WTC11 (cell line): ENCODE measurements around the gene TAX1BP3. TPM values are rescaled to one million over a fixed set of nuclear protein-coding genes. Genes with fewer than 3 reads are reported as not detected.

ENCODE experiments used
- ATAC-seq: fragments of 200-7000 bp; cut with Tn5 transposase; 2 replicates; pipeline ENCODE4 v1.10.0; 2021; ENCODE audit warnings: mild to moderate bottlenecking, moderate library complexity
- CTCF ChIA-PET: fragments of 300-600 bp; sonication (Branson Sonifier 250); formaldehyde crosslinking; loops from one replicate; lab custom pipeline; 2021; ENCODE audit warnings: antibody characterized with exemption; lab: Charles Lee
- POLR2A ChIA-PET: fragments of 350-600 bp; sonication (Branson Sonifier 250); formaldehyde crosslinking; loops from one replicate; lab custom pipeline; 2021; ENCODE audit warnings: antibody characterized with exemption; lab: Charles Lee
- DNase-seq: peaks from one replicate; pipeline ENCODE4 v3.0.0; 2021; ENCODE audit warnings: low spot score
- H3K27ac Mint-ChIP-seq: 2 replicates; pipeline ENCODE4 v1.8.0; 2021; ENCODE audit warnings: mixed read lengths
- H3K27me3 Mint-ChIP-seq: 2 replicates; pipeline ENCODE4 v1.8.0; 2021; ENCODE audit warnings: low read depth, mild to moderate bottlenecking, moderate library complexity, mixed read lengths
- H3K36me3 Mint-ChIP-seq: 2 replicates; pipeline ENCODE4 v1.8.0; 2021; ENCODE audit warnings: mixed read lengths
- H3K4me1 Mint-ChIP-seq: 2 replicates; pipeline ENCODE4 v1.8.0; 2022; ENCODE audit warnings: mixed read lengths
- H3K4me3 Mint-ChIP-seq: 2 replicates; pipeline ENCODE4 v1.8.0; 2021; ENCODE audit warnings: mild to moderate bottlenecking, moderate library complexity, mixed read lengths
- H3K9me3 Mint-ChIP-seq: 2 replicates; pipeline ENCODE4 v1.8.0; 2021; ENCODE audit warnings: mixed read lengths
- AFF4 ChIP-seq: sonication (generic); formaldehyde crosslinking; IDR thresholded peaks from 2 replicates; pipeline ENCODE4 v1.8.1; 2023; ENCODE audit warnings: mild to moderate bottlenecking, missing genetic modification reagents, borderline replicate concordance
- CBFB ChIP-seq: sonication (generic); formaldehyde crosslinking; IDR thresholded peaks from 2 replicates; pipeline ENCODE4 v1.8.1; 2022; ENCODE audit warnings: mild to moderate bottlenecking, low read depth, missing genetic modification reagents
- CREB1 ChIP-seq: sonication (generic); formaldehyde crosslinking; IDR thresholded peaks from 2 replicates; pipeline ENCODE4 v1.8.0; 2023; ENCODE audit warnings: mild to moderate bottlenecking, missing genetic modification reagents
- ESRRA ChIP-seq: sonication (generic); formaldehyde crosslinking; IDR thresholded peaks from 2 replicates; pipeline ENCODE4 v1.8.1; 2022; ENCODE audit warnings: mild to moderate bottlenecking, missing genetic modification reagents, borderline replicate concordance
- ETV6 ChIP-seq: sonication (generic); formaldehyde crosslinking; IDR thresholded peaks from 2 replicates; pipeline ENCODE4 v1.8.1; 2022; ENCODE audit warnings: mild to moderate bottlenecking, missing genetic modification reagents
- GRHL2 ChIP-seq: fragments of 250-450 bp; sonication (Bioruptor Pico); IDR thresholded peaks from 2 replicates; pipeline ENCODE4 v1.8.0; 2022; ENCODE audit warnings: mild to moderate bottlenecking, moderate library complexity; ENCODE audit not compliant: insufficient replicate concordance, severe bottlenecking
- GTF2I ChIP-seq: fragments of 250-450 bp; sonication (Bioruptor Pico); conservative IDR thresholded peaks from 2 replicates; pipeline ENCODE4 v1.4.0; 2021; ENCODE audit warnings: mild to moderate bottlenecking
- HMGA2 ChIP-seq: fragments of 250-450 bp; sonication (Bioruptor Pico); IDR thresholded peaks from 2 replicates; pipeline ENCODE4 v1.4.0; 2021; ENCODE audit warnings: mild to moderate bottlenecking, moderate library complexity
- JUN ChIP-seq: sonication (generic); formaldehyde crosslinking; IDR thresholded peaks from 2 replicates; pipeline ENCODE4 v1.8.0; 2023; ENCODE audit warnings: mild to moderate bottlenecking, missing genetic modification reagents
- NFE2L1 ChIP-seq: sonication (generic); formaldehyde crosslinking; IDR thresholded peaks from 2 replicates; pipeline ENCODE4 v1.8.1; 2023; ENCODE audit warnings: missing genetic modification reagents
- NR3C1 ChIP-seq: sonication (generic); formaldehyde crosslinking; conservative IDR thresholded peaks from 2 replicates; pipeline ENCODE4 v1.8.1; 2023; ENCODE audit warnings: low read depth, mild to moderate bottlenecking, missing genetic modification reagents
- OVOL2 ChIP-seq: fragments of 250-450 bp; sonication (Bioruptor Pico); IDR thresholded peaks from 2 replicates; pipeline ENCODE4 v1.9.0; 2021; ENCODE audit warnings: mild to moderate bottlenecking, borderline replicate concordance
- SOX15 ChIP-seq: fragments of 250-450 bp; sonication (Bioruptor Pico); IDR thresholded peaks from 2 replicates; pipeline ENCODE4 v1.9.0; 2021; ENCODE audit warnings: mild to moderate bottlenecking
- TCF7 ChIP-seq: sonication (generic); formaldehyde crosslinking; IDR thresholded peaks from 2 replicates; pipeline ENCODE4 v1.8.0; 2022; ENCODE audit warnings: mild to moderate bottlenecking, low read depth, missing genetic modification reagents, moderate library complexity
- TEAD4 ChIP-seq: sonication (generic); formaldehyde crosslinking; IDR thresholded peaks from 2 replicates; pipeline ENCODE4 v1.8.0; 2022; ENCODE audit warnings: mild to moderate bottlenecking, missing genetic modification reagents
- TP53 ChIP-seq: sonication (generic); formaldehyde crosslinking; IDR thresholded peaks from 2 replicates; pipeline ENCODE4 v1.8.1; 2023; ENCODE audit warnings: mild to moderate bottlenecking, missing genetic modification reagents
- ZNF138 ChIP-seq: sonication (generic); formaldehyde crosslinking; conservative IDR thresholded peaks from 2 replicates; pipeline ENCODE4 v1.8.1; 2022; ENCODE audit warnings: mild to moderate bottlenecking, moderate library complexity, missing genetic modification reagents
- ZNF232 ChIP-seq: sonication (generic); formaldehyde crosslinking; IDR thresholded peaks from 2 replicates; pipeline ENCODE4 v1.8.0; 2022; ENCODE audit warnings: mild to moderate bottlenecking, missing genetic modification reagents
- ZNF396 ChIP-seq: fragments of 250-450 bp; sonication (Bioruptor Pico); IDR thresholded peaks from 2 replicates; pipeline ENCODE4 v1.8.0; 2021; ENCODE audit warnings: mild to moderate bottlenecking, moderate library complexity, borderline replicate concordance
- ZNF671 ChIP-seq: fragments of 250-450 bp; sonication (Bioruptor Pico); IDR thresholded peaks from 2 replicates; pipeline ENCODE4 v1.8.0; 2021; ENCODE audit warnings: mild to moderate bottlenecking
- total RNA-seq: library from RNA; stranded (reverse); gene quantifications from 3 replicates; pipeline ENCODE4 v1.2.3, GENCODE V29; 2021
- TF ChIP-seq, protein P1 (sequence below): sonication (generic); formaldehyde crosslinking; IDR thresholded peaks from 2 replicates; pipeline ENCODE4 v1.8.0; 2022; ENCODE audit warnings: mild to moderate bottlenecking, missing genetic modification reagents
- TF ChIP-seq, protein P2 (sequence below): fragments of 200-600 bp; IDR thresholded peaks from 2 replicates; pipeline ENCODE4 v1.8.0; 2022; ENCODE audit warnings: antibody characterized with exemption
- TF ChIP-seq, protein P3 (sequence below): sonication (generic); formaldehyde crosslinking; IDR thresholded peaks from 2 replicates; pipeline ENCODE4 v1.8.1; 2023; ENCODE audit warnings: mild to moderate bottlenecking, moderate library complexity, missing genetic modification reagents
- TF ChIP-seq, protein P4 (sequence below): sonication (generic); formaldehyde crosslinking; IDR thresholded peaks from 2 replicates; pipeline ENCODE4 v1.8.0; 2022; ENCODE audit warnings: mild to moderate bottlenecking, missing genetic modification reagents
- TF ChIP-seq, protein P5 (sequence below): sonication (generic); formaldehyde crosslinking; conservative IDR thresholded peaks from 2 replicates; pipeline ENCODE4 v1.8.1; 2023; ENCODE audit warnings: mild to moderate bottlenecking, low read depth, missing genetic modification reagents, moderate library complexity

The TAX1BP3 gene
- total RNA-seq, 1 experiment from 2014 or later: 76.2 TPM

DNA sequence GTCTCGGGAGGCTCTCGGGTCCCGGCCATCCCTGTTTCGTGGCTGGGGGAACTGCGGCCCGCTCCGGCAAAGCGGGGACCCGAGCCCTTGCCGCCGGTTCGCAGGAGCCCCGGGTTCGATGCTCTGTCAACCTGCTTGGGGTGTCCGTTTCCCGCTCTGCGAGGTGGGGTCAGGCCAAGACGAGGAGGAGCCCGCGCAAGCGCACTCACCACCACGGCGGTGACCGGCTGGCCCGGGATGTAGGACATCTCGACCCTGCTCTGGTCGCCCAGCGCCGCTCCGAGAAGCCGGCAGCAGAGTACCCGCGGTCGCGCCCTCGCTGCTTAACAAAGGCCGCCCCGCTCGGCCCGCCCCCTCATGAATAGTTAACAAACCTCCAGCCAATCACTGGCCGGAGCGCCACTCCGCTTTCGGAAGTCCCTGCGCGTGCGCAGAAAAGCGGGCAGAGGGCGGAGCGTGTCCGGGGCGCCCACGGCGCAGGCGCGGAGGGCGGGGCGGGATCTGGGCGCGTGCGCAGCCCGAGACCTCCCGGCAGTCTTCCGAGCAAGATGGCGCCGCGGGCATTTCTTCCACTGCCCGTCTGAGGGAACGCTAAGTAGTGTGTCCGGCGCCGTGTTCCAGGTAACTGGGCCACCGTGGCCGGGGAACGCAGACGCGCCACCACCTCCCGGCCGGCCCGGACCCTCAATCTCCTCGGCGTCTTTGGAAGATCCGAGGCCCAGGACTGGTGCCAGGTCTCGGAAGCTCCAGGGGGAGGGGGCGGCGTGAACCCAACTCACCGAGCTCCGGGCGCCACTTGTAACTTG is at the start of gene TAX1BP3, which contains the start of gene EMC6 (continued):
- TF ChIP-seq NFE2L1 (no peak; the same call in 1 of the 2 replicates), OVOL2 (CRISPR knock-in tag) (no peak), GRHL2 (no peak), JUN (no peak), ZNF232 (CRISPR knock-in tag) (no peak), HMGA2 (CRISPR knock-in tag) (no peak), ETV6 (CRISPR knock-in tag) (peak; percentile 46; the same call in 1 of the 2 replicates), NR3C1 (no peak), ZNF396 (CRISPR knock-in tag) (no peak), TEAD4 (no peak), ESRRA (no peak), ZNF138 (CRISPR knock-in tag) (peak; percentile 73; the same call in 1 of the 2 replicates)
- TF ChIP-seq, protein P1, sequence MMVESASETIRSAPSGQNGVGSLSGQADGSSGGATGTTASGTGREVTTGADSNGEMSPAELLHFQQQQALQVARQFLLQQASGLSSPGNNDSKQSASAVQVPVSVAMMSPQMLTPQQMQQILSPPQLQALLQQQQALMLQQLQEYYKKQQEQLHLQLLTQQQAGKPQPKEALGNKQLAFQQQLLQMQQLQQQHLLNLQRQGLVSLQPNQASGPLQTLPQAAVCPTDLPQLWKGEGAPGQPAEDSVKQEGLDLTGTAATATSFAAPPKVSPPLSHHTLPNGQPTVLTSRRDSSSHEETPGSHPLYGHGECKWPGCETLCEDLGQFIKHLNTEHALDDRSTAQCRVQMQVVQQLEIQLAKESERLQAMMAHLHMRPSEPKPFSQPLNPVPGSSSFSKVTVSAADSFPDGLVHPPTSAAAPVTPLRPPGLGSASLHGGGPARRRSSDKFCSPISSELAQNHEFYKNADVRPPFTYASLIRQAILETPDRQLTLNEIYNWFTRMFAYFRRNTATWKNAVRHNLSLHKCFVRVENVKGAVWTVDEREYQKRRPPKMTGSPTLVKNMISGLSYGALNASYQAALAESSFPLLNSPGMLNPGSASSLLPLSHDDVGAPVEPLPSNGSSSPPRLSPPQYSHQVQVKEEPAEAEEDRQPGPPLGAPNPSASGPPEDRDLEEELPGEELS (CRISPR knock-in tag): no peak; the same call in 1 of the 2 replicates
- TF ChIP-seq, protein P2, sequence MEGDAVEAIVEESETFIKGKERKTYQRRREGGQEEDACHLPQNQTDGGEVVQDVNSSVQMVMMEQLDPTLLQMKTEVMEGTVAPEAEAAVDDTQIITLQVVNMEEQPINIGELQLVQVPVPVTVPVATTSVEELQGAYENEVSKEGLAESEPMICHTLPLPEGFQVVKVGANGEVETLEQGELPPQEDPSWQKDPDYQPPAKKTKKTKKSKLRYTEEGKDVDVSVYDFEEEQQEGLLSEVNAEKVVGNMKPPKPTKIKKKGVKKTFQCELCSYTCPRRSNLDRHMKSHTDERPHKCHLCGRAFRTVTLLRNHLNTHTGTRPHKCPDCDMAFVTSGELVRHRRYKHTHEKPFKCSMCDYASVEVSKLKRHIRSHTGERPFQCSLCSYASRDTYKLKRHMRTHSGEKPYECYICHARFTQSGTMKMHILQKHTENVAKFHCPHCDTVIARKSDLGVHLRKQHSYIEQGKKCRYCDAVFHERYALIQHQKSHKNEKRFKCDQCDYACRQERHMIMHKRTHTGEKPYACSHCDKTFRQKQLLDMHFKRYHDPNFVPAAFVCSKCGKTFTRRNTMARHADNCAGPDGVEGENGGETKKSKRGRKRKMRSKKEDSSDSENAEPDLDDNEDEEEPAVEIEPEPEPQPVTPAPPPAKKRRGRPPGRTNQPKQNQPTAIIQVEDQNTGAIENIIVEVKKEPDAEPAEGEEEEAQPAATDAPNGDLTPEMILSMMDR: no peak

DNA sequence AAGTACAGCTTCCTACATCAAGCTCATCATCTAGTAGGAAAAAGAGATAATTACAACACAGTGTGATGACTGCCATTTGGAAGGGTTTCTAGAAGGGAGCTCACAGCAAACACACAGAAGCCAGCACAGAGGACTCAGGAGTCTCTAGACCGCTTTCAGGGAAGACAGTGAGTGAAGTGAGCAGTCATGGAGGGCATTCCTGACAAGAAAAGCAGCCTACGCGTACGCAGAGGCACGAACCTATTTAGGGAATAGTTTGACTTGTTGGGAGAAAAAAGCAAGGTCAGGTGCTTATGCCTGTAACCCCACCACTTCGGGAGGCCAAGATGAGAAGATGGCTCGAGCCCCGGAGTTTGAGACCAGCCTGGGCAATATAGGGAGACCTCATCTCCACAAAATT is 46.9 kb upstream of the TAX1BP3 start:
- DNase-seq (no peak), ATAC-seq (no peak)
- Mint-ChIP-seq H3K27me3 (no peaks in the 10 kb centered on the region), H3K36me3 (peaks cover 26% of the 10 kb centered on the region), H3K4me3 (no peak overlapping the region), H3K27ac (no peak overlapping the region), H3K9me3 (no peaks in the 10 kb centered on the region), H3K4me1 (no peaks in the 10 kb centered on the region)
- POLR2A ChIA-PET: no interaction called here
- CTCF ChIA-PET: interaction anchor here (0.6 kb wide), 1 partner anchor 22 kb away, joined by 3 read pairs; no protein-coding TSS in a partner anchor
- TF ChIP-seq GTF2I (CRISPR knock-in tag): no peak
- TF ChIP-seq SOX15 (CRISPR knock-in tag): no peak
- TF ChIP-seq, protein P3, sequence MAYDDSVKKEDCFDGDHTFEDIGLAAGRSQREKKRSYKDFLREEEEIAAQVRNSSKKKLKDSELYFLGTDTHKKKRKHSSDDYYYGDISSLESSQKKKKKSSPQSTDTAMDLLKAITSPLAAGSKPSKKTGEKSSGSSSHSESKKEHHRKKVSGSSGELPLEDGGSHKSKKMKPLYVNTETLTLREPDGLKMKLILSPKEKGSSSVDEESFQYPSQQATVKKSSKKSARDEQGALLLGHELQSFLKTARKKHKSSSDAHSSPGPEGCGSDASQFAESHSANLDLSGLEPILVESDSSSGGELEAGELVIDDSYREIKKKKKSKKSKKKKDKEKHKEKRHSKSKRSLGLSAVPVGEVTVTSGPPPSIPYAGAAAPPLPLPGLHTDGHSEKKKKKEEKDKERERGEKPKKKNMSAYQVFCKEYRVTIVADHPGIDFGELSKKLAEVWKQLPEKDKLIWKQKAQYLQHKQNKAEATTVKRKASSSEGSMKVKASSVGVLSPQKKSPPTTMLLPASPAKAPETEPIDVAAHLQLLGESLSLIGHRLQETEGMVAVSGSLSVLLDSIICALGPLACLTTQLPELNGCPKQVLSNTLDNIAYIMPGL (CRISPR knock-in tag): no peak
- TF ChIP-seq ETV6 (CRISPR knock-in tag): no peak
- TF ChIP-seq TP53: no peak
- TF ChIP-seq CBFB (CRISPR knock-in tag): no peak
- no peak for TF ChIP-seq TCF7
- TF ChIP-seq, protein P4, sequence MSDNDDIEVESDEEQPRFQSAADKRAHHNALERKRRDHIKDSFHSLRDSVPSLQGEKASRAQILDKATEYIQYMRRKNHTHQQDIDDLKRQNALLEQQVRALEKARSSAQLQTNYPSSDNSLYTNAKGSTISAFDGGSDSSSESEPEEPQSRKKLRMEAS (CRISPR knock-in tag): no peak
- no peak for TF ChIP-seq ZNF671 (CRISPR knock-in tag)
- TF ChIP-seq ESRRA: no peak
- TF ChIP-seq, protein P5, sequence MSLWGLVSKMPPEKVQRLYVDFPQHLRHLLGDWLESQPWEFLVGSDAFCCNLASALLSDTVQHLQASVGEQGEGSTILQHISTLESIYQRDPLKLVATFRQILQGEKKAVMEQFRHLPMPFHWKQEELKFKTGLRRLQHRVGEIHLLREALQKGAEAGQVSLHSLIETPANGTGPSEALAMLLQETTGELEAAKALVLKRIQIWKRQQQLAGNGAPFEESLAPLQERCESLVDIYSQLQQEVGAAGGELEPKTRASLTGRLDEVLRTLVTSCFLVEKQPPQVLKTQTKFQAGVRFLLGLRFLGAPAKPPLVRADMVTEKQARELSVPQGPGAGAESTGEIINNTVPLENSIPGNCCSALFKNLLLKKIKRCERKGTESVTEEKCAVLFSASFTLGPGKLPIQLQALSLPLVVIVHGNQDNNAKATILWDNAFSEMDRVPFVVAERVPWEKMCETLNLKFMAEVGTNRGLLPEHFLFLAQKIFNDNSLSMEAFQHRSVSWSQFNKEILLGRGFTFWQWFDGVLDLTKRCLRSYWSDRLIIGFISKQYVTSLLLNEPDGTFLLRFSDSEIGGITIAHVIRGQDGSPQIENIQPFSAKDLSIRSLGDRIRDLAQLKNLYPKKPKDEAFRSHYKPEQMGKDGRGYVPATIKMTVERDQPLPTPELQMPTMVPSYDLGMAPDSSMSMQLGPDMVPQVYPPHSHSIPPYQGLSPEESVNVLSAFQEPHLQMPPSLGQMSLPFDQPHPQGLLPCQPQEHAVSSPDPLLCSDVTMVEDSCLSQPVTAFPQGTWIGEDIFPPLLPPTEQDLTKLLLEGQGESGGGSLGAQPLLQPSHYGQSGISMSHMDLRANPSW: no peak
- no peak for TF ChIP-seq JUN
- no peak for TF ChIP-seq CREB1 (CRISPR knock-in tag)
- TF ChIP-seq AFF4 (CRISPR knock-in tag): no peak
- TF ChIP-seq OVOL2 (CRISPR knock-in tag): no peak
